Stimulated activated CD8-positive, alpha-beta memory T cell treated with anti-CD3 and anti-CD28 coated beads, Interleukin-7, amount 100 ng/mL, for 24 hours (primary cell): ENCODE data around the gene LANCL2.
"Not testable (repeated sequence)": the region's sequence is repeated elsewhere in the genome, so short reads cannot be mapped to it uniquely, and the experiment has no call there.

Experiments
- DNase-seq: peaks from one replicate; pipeline ENCODE4 v3.0.0-alpha.2; 2020; ENCODE audit warnings: low read depth

The LANCL2 gene

DNA sequence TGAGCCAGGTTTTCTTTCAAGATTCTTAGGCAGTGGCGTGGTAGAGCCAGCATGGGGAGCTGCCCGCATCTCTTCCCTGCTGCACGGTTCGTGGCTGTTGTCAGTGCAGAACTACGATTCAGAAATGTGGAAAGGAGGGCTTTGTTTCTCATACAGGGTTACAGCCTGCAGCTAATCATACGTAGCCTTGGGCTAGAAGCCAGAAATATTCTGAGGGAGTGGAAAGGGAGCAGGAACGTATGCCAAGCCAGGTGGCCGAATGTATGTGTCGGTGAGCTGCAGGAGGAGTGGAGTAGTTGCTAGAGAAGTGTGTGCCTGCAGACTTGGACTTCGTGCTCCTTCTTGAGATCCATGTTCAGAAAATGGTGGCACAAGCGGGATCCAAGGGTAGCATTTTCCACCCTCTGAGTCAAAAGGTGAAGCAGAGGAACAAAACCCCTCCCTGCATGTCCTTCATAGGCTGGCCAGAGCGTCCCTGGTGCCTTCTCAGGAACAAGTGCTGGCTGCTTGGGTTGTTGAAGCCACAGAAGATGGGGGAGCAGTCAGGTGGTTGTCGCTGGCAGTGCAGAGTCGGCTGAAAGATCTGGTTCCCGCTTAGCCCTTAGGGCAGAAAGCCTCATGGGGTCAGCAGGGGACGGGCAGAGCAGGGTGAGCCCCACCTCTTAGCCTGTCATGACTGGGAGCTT, 40.9 kb downstream of the LANCL2 start:
- no peak for DNase-seq

DNA sequence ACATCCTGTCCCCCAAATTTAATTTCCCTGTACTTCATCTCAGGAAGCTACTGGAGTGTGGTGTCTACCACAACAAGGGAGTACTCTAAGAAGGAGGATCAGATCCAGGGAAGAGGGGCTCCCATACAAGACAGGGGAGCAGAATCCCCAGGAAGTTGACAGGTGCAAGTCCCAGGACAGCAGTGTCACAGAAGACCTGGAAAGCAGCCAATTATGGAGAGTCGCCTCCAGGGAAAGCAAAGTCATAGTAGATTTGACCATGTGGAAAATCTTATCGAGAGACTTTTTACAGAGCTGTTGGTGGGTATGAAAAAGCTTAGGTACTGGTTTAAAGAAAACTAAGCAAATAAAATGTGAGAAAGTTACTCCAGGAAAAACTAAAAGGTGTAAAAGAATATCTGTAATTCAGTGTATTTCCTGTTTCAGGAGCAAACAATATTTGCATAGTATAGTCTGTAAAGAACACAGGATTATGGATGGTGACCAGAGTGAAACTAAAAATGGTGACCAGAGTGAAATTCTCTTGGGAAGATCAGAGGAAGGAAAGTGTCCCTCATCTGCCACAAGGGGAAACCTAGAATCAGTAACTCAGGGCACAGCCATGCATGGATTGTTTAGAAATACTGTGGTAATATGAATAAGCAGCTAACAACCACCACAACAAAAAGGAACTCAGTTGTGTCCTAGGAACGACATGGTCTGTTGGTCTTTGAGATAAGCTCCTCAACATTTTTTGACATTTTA, 44.5 kb downstream of the LANCL2 start:
- DNase-seq: no peak

DNA sequence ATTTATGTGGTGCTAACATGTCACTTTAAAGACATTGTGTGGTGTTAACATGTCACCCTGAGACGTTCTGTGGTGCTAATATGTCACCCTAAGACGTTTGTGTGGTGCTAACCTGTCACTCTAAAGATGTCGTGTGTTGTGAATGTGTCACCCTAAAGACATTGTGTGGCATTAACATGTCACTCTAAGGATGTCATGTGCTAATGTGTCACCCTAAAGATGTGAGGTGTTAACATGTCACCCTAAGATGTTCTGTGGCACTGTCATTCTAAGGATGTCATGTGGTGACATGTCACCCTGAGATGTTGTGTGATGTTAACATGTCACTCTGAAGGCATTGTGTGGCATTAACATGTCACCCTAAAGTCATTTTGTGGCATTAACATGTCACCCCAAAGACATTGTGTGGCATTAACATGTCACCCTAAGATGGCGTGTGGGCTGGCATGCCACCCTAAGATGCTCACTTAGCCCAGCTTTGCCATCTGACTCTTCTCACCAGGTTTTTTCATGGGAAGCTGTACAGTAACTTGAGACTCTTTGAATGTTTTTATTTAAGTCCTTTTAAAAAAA, 45.6 kb downstream of the LANCL2 start:
- DNase-seq: no peak

DNA sequence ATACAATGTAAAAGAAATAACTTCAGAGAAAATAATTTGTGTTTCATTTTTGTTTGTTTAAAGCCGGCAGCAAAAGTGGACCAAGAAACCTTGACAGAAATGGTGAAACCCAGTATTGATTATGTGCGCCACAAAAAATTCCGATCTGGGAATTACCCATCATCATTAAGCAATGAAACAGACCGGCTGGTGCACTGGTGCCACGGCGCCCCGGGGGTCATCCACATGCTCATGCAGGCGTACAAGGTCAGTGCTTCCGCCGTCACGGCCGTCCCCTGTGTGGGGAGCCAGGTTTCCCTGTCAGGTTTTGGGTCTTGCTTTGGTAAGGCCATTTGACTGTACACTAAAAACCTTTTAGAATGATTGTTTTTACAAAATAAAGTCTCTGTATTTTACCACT, 46.7 kb downstream of the LANCL2 start:
- DNase-seq: no peak

DNA sequence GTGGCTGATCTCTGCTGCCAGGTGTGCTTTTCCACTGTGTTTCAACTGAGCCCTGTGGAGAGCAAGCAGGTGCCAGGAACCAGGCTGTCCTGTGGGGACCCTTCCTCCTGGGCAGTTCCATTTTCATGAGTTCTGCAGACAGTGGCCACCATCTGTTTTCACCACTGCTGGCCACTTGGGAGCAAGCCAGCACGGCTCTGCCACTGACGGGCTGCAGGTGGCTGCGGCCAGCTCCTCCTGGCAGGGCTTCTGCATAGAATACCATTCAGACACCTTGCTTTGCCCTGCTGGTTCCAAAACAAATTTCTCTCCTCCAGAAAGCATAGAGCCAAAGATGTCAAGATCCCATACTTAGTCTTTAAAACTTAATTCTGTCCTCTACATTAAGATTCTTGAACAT, 48.3 kb downstream of the LANCL2 start:
- DNase-seq: no peak

DNA sequence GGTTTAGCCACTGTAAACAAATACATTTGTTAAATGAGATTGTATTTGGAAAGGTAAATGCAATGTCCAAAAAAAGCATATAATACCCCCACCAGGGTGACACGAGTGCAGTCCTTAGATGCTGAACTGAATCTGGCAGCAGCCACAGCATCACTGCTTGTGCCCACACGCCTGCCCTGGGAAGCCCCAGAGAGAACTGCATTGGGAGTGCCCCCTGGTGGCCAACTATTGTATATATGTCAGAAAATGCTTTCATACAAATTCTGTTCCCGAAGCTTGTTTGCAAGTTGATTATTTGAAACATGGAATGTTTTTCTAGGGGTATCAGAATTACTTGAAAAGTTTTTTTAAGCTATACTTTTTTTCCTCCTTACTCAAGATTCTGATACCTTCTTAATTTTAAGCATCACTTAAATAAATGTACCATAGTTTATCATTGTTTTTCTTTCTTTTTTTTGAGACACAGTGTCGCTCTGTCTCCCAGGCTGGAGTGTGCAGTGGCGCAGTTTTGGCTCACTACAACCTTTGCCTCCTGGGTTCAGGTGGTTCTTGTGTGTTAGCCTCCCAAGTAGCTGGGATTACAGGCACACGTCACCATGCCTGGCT, 50.1 kb downstream of the LANCL2 start:
- DNase-seq: peak; percentile 76

DNA sequence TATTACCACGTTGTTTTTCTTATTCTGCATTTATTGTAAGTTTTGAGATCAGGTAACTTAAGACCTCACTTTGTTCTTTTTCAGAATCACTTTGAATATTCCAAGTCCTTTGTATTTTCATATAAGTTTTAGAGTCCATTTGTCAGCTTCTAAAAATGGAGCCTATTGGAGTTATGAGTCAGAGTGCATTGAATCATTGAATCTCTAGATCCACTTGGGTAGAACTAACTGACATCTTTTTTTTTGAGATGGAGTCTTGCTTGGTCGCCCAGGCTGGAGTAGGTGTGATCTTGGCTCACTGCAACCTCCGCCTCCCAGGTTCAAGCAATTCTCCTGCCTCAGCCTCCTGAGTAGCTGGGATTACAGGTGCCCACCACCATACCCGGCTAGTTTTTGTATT, 52.3 kb downstream of the LANCL2 start:
- DNase-seq: not testable (repeated sequence)

DNA sequence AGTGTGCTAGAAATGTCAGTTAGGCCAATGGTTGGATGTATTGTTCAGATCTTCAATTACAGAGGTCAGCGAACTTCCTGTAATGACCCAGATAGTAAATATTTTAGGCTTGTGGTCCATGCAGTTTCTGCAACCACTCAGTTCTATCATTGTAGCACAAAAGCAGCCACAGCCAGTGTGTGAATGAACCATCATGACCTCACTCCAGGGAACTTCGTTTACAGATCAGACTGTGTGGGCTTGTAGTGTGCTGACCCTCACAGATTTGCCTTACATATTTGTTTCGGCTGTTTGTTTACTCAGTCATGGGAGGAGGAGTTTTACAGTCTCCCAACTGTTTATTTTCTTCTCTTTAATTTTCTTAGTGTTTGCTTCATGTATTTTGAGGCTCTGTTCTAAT, 55.4 kb downstream of the LANCL2 start:
- no peak for DNase-seq

DNA sequence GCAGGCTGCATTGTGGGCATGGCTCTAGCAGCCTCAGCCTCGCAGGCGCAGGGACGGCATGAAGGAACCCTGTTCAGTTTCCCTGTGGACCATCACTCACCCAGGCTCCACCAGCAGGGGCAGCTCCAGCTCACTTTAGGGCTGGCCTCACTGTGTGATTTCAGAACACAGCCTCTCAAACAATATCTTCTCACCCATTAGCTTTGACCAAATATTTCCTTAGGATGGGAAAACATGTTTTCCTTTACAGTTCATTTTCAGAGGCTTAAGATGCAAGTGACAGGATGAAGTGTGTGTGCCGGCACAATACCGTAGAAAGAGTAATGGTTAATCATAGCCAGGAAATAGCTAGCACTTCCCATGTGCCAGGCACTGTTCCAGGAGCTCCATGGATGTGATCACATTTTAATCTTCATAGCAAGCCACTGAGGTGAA, 58.2 kb downstream of the LANCL2 start:
- no peak for DNase-seq

DNA sequence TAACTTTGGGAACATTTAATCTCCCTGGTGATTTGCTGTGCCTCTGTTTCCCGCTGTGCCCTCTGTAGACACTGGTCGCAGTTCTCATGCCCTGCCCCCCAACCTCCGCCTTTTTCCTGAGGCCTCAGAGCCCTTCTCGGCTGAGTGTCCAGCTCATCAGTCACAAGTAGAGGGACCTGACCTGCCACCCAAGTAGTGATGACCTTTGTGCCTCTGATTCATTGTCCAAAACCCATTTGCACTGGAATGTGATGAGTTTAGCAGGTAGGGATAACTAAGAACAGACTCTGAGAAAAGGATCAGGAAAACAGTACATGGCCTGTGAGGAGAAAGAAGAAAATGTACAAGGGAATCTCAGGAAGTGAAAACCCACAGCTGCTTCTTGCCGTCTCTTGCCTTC, 58.8 kb downstream of the LANCL2 start:
- DNase-seq: no peak

DNA sequence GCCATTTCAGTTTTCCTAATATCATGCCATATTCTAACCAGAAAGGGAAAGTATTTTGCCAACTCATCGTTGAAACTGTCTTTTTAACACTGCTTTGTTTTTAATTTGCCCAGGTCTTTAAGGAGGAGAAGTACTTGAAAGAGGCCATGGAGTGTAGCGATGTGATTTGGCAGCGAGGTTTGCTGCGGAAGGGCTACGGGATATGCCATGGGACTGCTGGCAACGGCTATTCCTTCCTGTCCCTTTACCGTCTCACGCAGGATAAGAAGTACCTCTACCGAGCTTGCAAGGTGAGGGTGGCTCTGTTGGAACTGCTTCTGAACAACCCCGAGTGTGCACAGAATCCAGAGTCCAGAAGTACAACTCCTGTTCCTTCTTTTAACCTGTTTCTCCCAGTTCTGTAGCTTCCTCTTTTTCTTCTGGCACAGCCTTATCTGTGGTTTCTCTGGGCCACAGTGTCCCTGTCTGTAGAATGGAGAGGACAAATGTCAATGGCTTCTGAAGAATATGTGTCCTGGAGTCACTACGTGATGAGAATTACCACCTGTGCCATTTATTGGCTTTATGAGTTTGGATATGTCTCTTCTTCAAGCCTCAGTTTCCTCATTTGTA, 60.1 kb downstream of the LANCL2 start:
- no peak for DNase-seq

DNA sequence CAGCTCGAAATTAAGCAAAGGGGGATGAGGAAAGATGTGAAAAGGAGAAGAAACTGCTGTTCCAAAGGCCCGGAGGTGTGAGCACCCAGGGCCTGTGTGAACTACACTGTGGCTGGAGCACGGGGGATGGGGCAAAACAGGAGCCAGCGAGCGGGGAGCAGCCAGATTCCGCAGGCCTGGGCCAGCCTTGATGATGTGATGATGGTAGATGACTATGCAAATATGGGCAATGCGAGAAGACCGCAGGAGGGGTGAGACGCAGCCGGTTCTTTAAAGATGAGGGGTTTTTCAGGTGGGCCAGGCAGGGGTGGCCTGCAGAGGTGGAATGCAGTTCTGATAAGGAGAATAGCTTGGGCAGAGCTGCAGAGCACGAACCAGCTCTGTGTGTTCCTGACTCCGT, 61.5 kb downstream of the LANCL2 start:
- DNase-seq: no peak

DNA sequence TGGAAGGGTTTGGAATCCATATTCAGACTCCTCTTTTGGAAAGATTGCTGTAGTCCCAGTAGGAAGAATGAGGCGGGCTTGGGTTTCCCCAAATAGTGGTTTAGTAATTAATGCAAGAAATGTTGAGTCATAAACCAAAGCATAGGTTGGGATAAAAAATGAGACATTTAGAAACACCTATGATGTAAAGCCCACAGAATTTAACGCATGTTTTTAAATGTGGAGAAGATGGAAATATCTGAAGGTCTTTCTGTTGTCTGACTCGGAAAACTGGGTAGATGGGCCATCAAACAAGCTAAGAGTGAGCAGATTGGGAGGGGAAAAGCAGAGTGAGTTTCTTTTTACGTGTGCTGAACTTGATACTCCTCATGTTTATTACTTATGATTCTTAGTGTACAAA, 62.2 kb downstream of the LANCL2 start:
- DNase-seq: no peak

DNA sequence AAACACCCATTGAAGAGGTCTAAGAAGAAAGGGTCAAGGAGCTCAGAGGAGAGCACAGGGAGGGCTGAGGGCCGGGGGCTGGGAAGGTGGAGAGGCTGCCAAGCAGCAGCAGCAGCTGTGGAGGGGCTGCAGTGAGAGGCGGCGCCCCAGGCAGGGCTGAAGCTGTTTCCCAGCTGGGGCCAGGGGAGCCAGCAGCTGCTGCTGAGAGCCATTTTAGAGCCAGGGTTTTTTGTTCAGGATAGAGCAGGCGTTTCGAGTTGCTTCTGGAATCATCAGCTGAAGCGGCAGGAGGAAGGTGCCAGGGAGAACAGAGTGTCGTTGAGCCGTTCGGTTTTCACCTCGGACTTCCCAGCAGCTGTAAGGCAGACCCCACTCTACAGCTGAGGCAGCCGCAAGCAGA, 62.7 kb downstream of the LANCL2 start:
- DNase-seq: no peak

DNA sequence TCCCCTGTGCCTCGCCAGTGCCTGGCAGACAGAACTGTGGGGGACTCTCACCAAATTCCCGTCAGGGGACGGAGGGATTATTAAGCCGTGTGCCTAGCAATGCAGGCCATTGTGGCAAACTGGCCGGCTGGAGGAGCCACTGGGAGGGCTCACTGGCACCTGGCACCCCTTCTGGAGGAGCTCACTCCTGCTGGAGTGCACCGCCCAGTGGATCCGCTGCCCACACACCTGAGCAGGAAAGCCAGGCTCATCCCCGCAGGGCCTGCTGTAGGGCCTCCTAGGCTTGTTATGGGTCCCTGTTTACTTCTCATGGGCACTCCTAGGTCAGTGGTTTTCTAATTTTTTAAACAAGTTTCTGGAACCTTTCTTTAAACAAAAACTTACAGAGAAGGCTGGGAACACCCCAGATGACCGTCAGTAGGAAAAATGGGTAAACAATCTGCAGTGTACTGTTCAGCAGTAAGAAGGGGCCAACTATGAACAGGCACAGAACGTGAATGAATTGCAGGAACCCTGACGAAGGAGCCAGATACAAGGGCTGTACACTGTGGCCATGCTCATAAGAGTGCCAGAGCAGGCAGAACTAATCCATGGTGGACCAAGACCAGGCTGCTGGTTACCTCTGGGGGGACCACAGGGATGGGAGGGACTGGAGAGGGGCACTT, 64.8 kb downstream of the LANCL2 start:
- no peak for DNase-seq

DNA sequence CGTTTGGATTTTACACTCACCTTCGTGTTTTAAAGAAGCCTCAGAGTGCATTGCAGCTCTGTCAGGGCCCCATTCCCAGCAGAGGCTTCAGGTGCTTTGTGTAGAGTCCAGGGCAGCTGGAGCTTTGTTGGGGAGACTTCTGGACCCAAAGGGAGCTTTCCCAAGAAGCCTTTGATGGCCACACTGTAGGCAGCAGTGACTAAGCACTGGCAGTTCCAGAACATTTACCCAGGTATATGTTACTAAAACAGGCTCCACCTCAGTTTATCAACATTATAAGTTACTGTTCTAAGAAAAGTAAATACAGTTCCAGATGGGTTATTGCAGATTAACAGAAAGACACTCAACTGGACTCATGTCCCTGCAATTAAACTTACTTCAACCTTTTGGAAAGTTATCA, 66.8 kb downstream of the LANCL2 start:
- DNase-seq: no peak

DNA sequence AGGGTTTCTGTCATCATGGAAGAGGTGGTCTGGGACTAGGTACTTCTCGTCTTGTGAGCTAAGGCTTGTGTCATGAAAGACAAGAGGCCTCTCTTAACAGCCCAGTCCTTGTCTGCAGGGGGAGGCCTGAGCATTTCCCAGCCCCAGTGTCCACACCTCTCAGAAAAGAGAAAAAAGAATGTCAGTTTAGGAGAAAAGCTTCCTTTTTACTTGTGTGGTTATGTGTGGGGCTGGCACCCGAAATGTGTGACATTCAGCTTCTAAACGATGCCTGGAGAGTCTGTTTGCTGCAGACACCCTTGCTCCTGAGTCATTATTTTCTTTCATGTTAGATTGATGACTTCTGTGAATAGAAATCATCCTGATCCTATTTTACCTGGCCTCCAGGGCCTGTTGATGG, 67.4 kb downstream of the LANCL2 start:
- DNase-seq: no peak

DNA sequence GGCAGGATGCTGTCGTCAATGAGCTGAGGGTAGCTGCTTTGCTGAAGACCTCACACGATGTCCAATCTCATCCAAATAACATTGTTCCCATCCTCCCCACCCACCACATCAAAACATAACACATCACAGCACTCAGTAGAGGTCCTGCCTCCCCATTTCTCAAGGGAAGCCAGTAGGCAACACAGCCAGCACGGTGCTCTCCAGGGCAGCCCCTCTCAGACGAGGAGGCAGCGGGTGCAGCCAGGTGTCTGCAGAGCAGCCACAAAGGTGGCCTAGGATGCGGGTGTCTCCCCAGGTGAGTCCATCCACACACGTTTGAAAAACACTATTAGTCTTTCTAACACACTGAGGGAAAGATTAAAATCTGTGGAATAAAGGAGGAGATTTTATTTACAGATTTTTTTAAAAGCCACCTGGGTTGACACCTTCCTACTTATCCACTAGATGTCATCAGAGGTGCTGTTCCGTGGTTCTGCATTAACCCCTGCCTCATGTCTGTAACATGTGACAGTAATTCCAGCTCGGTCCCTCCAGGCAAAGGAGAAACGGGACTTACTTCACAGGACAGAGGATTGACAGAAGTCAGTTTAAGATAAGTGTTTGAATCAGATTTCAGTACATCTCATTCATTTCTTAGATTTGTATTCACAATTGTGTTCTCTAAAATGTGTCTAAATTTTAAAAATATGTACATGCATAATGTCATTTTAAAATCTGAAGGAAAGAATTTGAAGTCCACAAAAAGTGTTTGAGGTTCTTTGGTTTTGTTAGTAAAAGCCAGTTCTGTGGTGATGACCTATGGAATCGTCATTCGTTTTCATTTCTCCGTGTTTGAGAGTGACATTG, 68.0 kb downstream of the LANCL2 start:
- no peak for DNase-seq

DNA sequence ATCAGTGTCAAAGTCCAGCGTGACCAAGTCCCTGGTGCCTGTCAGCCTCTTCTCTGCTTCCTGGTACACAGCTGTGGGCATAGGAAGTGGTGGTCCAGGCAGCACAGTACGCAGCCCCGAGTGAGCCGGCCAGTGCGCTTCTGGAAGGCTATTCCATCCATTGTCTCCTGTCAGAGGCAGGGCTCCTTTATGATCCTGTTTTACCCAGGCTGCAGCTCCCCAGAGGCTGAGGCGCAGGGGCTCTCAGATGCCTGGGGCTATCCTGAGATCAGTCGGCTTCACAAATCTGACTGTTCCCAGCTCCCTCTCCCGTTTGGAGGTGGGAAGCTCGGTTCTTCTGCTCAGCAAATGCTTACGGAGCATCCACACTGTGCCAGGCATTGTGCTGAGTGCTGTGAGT, 70.3 kb downstream of the LANCL2 start:
- no peak for DNase-seq

DNA sequence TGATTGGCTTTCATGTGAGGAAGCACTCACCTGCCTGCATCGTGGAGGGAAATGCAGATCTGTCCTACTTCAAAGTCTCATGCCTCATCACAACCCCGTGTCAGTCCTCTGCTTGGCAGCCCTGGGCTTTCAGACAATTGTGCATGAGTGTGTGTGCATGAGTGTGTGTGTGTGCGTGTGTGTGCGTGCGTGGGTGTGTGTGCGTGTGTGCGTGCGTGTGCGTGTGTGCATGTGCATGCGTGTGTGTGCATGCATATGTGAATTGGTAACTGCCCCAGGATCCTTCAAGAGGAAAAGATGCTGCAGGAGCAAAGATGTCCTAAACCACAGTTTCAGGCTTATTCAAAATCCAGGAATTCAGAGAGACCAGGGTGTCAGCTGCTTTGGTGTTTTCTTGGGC, 71.3 kb downstream of the LANCL2 start:
- no peak for DNase-seq

DNA sequence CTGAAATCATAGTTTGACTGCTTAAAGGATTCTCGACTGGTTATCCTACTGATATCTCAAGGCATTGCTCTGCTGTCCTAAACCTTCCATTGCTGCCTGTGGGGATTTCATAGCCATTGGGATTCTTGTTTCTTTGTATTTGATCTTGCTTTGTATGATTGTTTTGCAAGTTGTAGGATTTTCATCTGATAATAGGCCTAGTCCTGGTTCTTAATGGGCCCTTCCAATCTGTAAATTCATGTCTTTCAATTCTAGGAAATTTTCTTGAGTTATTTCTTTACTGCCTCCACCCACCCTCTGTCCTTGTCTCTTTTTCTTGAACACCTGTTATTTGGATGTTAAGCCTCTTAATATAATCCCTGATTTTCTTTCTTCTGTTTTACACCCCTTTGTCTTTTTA, 72.2 kb downstream of the LANCL2 start:
- no peak for DNase-seq
